ENCODE results near the gene RASSF8.

GRCh38 chr12:26092346-26093105 is 134.0 kb downstream of the RASSF8 start:
- TF ChIP-seq, protein P1, sequence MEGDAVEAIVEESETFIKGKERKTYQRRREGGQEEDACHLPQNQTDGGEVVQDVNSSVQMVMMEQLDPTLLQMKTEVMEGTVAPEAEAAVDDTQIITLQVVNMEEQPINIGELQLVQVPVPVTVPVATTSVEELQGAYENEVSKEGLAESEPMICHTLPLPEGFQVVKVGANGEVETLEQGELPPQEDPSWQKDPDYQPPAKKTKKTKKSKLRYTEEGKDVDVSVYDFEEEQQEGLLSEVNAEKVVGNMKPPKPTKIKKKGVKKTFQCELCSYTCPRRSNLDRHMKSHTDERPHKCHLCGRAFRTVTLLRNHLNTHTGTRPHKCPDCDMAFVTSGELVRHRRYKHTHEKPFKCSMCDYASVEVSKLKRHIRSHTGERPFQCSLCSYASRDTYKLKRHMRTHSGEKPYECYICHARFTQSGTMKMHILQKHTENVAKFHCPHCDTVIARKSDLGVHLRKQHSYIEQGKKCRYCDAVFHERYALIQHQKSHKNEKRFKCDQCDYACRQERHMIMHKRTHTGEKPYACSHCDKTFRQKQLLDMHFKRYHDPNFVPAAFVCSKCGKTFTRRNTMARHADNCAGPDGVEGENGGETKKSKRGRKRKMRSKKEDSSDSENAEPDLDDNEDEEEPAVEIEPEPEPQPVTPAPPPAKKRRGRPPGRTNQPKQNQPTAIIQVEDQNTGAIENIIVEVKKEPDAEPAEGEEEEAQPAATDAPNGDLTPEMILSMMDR (IDR thresholded peaks at IDR 0.05), result no peak
- TF ChIP-seq EP300 (IDR thresholded peaks at IDR 0.05; ENCODE audit: low read depth), result no peak
- no peak for TF ChIP-seq POLR2A (IDR thresholded peaks at IDR 0.05)
